NT2/D1 (cell line): Measurements from ENCODE around the gene TPCN1.

Source experiments
- SUZ12 ChIP-seq: IDR thresholded peaks from 2 replicates; pipeline ENCODE4 v1.6.1; 2011; ENCODE audit not compliant: insufficient read length, insufficient read depth; ENCODE audit errors: extremely low read depth
- YY1 ChIP-seq: IDR thresholded peaks from 2 replicates; pipeline ENCODE4 v1.6.1; 2011; ENCODE audit not compliant: insufficient read length, insufficient read depth
- ZNF274 ChIP-seq: IDR thresholded peaks from 2 replicates; pipeline ENCODE4 v1.6.1; 2011; ENCODE audit warnings: mild to moderate bottlenecking, low read depth, low read length

- no peak for TF ChIP-seq ZNF274
- TF ChIP-seq YY1: no peak
- TF ChIP-seq SUZ12: no peak
These were observed 126.6 kb downstream of the TPCN1 start for GRCh38 chr12:113347892-113348291.
